GM12875 (cell line): ENCODE data around the gene AQP3.

ENCODE experiments used
- H3K4me3 ChIP-seq: one replicate; pipeline ENCODE4 v1.5.1; 2011; ENCODE audit warnings: low read depth, low read length, control low read depth
- CTCF ChIP-seq: IDR thresholded peaks from 2 replicates; pipeline ENCODE4 v1.5.1; 2011; ENCODE audit warnings: low read depth, mild to moderate bottlenecking, control low read depth, inconsistent platforms, low read length, moderate library complexity, borderline replicate concordance; ENCODE audit not compliant: insufficient read depth

The AQP3 gene

GRCh38 chr9:33440204-33440603 lies 7.2 kb downstream of the AQP3 start:
- H3K4me3 ChIP-seq, result no peak overlapping the region
- TF ChIP-seq CTCF, result no peak

GRCh38 chr9:33439731-33440130 lies 7.7 kb downstream of the AQP3 start:
- no peak for TF ChIP-seq CTCF

GRCh38 chr9:33438926-33439680 lies 8.3 kb downstream of the AQP3 start:
- no peak for TF ChIP-seq CTCF
- H3K4me3 ChIP-seq, result no peak overlapping the region

More at GRCh38 chr9:33439731-33440130, 7.7 kb downstream of the AQP3 start:
- no peak overlapping the region for H3K4me3 ChIP-seq

DNA sequence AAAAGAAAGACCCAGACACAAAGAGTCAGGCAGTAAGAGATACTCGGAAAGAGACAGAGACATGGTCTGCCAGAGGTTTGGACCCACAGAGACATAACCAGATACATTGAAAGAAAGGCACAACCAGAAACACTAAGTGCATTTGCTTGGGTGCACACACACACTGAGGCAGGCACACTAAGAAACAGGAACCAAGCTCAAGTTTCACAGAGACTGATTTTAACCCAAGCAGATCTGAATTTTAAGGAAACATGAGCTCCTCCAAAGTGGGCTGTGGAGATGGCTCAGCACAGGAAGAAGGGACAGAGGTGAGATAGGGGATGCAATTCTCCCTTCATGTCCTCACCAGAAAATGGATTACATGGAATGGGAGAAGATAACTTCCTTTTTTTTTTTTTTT lies 9.5 kb downstream of the AQP3 start:
- no peak for TF ChIP-seq CTCF
- H3K4me3 ChIP-seq, result no peak overlapping the region

DNA sequence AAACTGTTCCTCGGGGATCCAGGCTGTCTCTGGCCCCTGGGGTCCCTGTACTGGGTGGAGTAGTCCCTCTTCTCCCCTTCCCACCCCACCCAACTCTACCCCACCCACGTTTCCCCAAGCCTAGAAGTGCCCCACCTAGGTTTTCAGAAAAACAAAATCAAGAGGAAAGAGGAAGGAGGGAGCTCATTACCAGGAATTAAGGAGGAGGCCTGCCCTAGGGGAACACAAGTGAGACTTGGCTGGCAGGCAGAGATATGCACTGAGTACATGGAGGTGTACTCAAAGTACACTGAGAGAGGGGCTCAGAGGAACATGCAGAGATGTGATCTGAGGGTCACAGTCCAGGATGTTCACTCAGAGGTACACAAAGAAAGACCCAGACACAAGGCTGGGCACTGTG lies 10.2 kb downstream of the AQP3 start:
- no peak overlapping the region for H3K4me3 ChIP-seq
- TF ChIP-seq CTCF, result no peak

- no peak overlapping the region for H3K4me3 ChIP-seq
- TF ChIP-seq CTCF, result no peak
These were observed 10.9 kb downstream of the AQP3 start for GRCh38 chr9:33436445-33436844.

- no peak for TF ChIP-seq CTCF
These were observed 11.5 kb downstream of the AQP3 start for GRCh38 chr9:33435821-33436277.

More at GRCh38 chr9:33435821-33436277, 11.5 kb downstream of the AQP3 start:
- no peak overlapping the region for H3K4me3 ChIP-seq
